GM18907 (cell line): ENCODE measurements around the gene SLCO2B1.

Experiments used
- ATAC-seq: cut with Tn5 transposase; IDR thresholded peaks from one replicate; pipeline ENCODE4 v1.9.1; 2021; ENCODE audit warnings: mild to moderate bottlenecking, moderate library complexity; ENCODE audit not compliant: unreplicated experiment

The SLCO2B1 gene

GRCh38 chr11:75161506-75162095, 10.7 kb downstream of the SLCO2B1 start:
- ATAC-seq, result no peak

GRCh38 chr11:75162954-75163353, 12.0 kb downstream of the SLCO2B1 start:
- no peak for ATAC-seq

- ATAC-seq, result no peak
These were observed 13.3 kb downstream of the SLCO2B1 start for GRCh38 chr11:75163921-75164849.

- ATAC-seq, result no peak
These were observed 14.8 kb downstream of the SLCO2B1 start for GRCh38 chr11:75165721-75166120.

GRCh38 chr11:75166791-75167190, 15.9 kb downstream of the SLCO2B1 start:
- ATAC-seq, result no peak

GRCh38 chr11:75167617-75168016, 16.7 kb downstream of the SLCO2B1 start:
- ATAC-seq, result no peak

GRCh38 chr11:75169101-75169885, 18.4 kb downstream of the SLCO2B1 start:
- ATAC-seq, result no peak

- ATAC-seq, result no peak
These were observed 19.8 kb downstream of the SLCO2B1 start for GRCh38 chr11:75170516-75171201.

- ATAC-seq, result no peak
These were observed 22.4 kb downstream of the SLCO2B1 start for GRCh38 chr11:75173336-75173735.

- no peak for ATAC-seq
These were observed 24.0 kb downstream of the SLCO2B1 start for GRCh38 chr11:75174781-75175370.

GRCh38 chr11:75182664-75183063, 31.8 kb downstream of the SLCO2B1 start:
- no peak for ATAC-seq

GRCh38 chr11:75184051-75184450, 33.1 kb downstream of the SLCO2B1 start:
- ATAC-seq, result no peak

GRCh38 chr11:75184757-75185425, 34.0 kb downstream of the SLCO2B1 start:
- no peak for ATAC-seq

- no peak for ATAC-seq
These were observed 35.0 kb downstream of the SLCO2B1 start for GRCh38 chr11:75185866-75186265.

GRCh38 chr11:75186999-75187398, 36.1 kb downstream of the SLCO2B1 start:
- ATAC-seq, result no peak

- ATAC-seq, result no peak
These were observed 37.8 kb downstream of the SLCO2B1 start for GRCh38 chr11:75188671-75189070.

- no peak for ATAC-seq
These were observed 38.2 kb downstream of the SLCO2B1 start for GRCh38 chr11:75189108-75189507.

- ATAC-seq, result no peak
These were observed 39.0 kb downstream of the SLCO2B1 start for GRCh38 chr11:75189911-75190310.

GRCh38 chr11:75190652-75191329, 39.9 kb downstream of the SLCO2B1 start:
- ATAC-seq, result no peak
